Activated CD8-positive, alpha-beta memory T cell treated with anti-CD3 and anti-CD28 coated beads, Interleukin-2, amount 10 ng/mL, durations not matched to agents 7 days and 5 days (primary cell): ENCODE data around the gene LBH. TPM values are rescaled to one million over a fixed set of nuclear protein-coding genes. Genes with fewer than 3 reads are reported as not detected.

Source experiments
- ATAC-seq: fragments of 150-1000 bp; cut with Tn5 transposase; one replicate; pipeline ENCODE4 v1.10.0; 2021; ENCODE audit warnings: moderate library complexity
- CTCF ChIA-PET: fragments of 350-600 bp; sonication (Branson Sonifier 250); formaldehyde crosslinking; loops from one replicate; lab custom pipeline; 2021; ENCODE audit warnings: antibody characterized with exemption; lab: Charles Lee
- DNase-seq: peaks from one replicate; pipeline ENCODE4 v3.0.0-alpha.2; 2020
- H3K27ac Mint-ChIP-seq: one replicate; pipeline ENCODE4 v1.8.0; 2021; ENCODE audit warnings: mild to moderate bottlenecking, mixed read lengths
- H3K27me3 Mint-ChIP-seq: one replicate; pipeline ENCODE4 v1.8.0; 2021; ENCODE audit warnings: mixed read lengths
- H3K36me3 Mint-ChIP-seq: one replicate; pipeline ENCODE4 v1.8.0; 2021; ENCODE audit warnings: mild to moderate bottlenecking, mixed read lengths
- H3K4me1 Mint-ChIP-seq: one replicate; pipeline ENCODE4 v1.8.0; 2021; ENCODE audit warnings: mixed read lengths
- H3K4me3 Mint-ChIP-seq: one replicate; pipeline ENCODE4 v1.8.0; 2021; ENCODE audit warnings: mild to moderate bottlenecking, moderate library complexity, mixed read lengths
- H3K9me3 Mint-ChIP-seq: one replicate; pipeline ENCODE4 v1.8.0; 2022; ENCODE audit warnings: low read depth, mixed read lengths
- total RNA-seq, 2 experiments: library from RNA; stranded (reverse); gene quantifications; one replicate each; pipeline ENCODE4 v1.2.3, GENCODE V29; 2021

The LBH gene
- total RNA-seq, 2 experiments from 2014 or later: 68.5 to 71.5 TPM

GRCh38 chr2:30203156-30203555 lies 28.2 kb upstream of the LBH start:
- H3K9me3 Mint-ChIP-seq: no peaks in the 10 kb centered on the region
- no peak overlapping the region for H3K4me3 Mint-ChIP-seq
- no peaks in the 10 kb centered on the region for H3K36me3 Mint-ChIP-seq
- ATAC-seq: no peak
- no peak overlapping the region for H3K27ac Mint-ChIP-seq
- H3K4me1 Mint-ChIP-seq: no peaks in the 10 kb centered on the region
- H3K27me3 Mint-ChIP-seq: peaks cover 5% of the 10 kb centered on the region
- CTCF ChIA-PET: interaction anchor here (1.5 to 2.8 kb wide), 2 partner anchors 504 to 509 kb away, joined by 4 to 23 read pairs; no protein-coding TSS in a partner anchor
- DNase-seq: no peak

- no peaks in the 10 kb centered on the region for H3K36me3 Mint-ChIP-seq
- ATAC-seq: no peak
- H3K4me1 Mint-ChIP-seq: peaks cover 10% of the 10 kb centered on the region
- H3K9me3 Mint-ChIP-seq: no peaks in the 10 kb centered on the region
- H3K4me3 Mint-ChIP-seq: no peak overlapping the region
- no peak overlapping the region for H3K27ac Mint-ChIP-seq
- peaks cover 5% of the 10 kb centered on the region for H3K27me3 Mint-ChIP-seq
- CTCF ChIA-PET: interaction anchor here (0.7 to 2.8 kb wide), 5 partner anchors 10 to 508 kb away, joined by 3 to 23 read pairs (median 4); no protein-coding TSS in a partner anchor
- no peak for DNase-seq
These were observed 27.1 kb upstream of the LBH start for GRCh38 chr2:30204281-30204680.

DNA sequence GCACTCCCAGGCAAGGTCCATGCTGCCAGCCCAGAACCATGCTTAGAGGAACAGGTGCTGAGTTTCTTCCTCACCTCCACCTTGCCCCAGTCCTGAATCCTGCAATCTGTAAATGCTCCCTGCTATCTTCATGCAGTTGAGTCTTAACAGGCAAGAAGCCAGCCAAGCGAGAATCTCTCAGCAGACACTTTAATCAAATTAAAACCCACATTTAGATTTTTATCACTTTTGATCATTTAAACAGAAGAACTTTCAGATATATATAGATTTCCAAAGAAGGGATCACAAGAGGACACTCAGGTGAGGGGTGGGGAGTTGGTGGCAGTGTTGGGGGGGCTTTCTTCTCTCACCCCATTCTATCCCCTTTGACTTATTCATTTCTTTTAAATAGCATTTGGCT lies 25.9 kb upstream of the LBH start:
- Mint-ChIP-seq H3K9me3 (no peaks in the 10 kb centered on the region), H3K4me1 (peaks cover 14% of the 10 kb centered on the region), H3K27ac (no peak overlapping the region), H3K27me3 (peaks cover 5% of the 10 kb centered on the region), H3K36me3 (no peaks in the 10 kb centered on the region), H3K4me3 (no peak overlapping the region)
- DNase-seq (no peak), ATAC-seq (no peak)
- CTCF ChIA-PET: interaction anchor here (1.7 to 2.8 kb wide), 2 partner anchors 40 to 507 kb away, joined by 5 to 23 read pairs; no protein-coding TSS in a partner anchor

DNA sequence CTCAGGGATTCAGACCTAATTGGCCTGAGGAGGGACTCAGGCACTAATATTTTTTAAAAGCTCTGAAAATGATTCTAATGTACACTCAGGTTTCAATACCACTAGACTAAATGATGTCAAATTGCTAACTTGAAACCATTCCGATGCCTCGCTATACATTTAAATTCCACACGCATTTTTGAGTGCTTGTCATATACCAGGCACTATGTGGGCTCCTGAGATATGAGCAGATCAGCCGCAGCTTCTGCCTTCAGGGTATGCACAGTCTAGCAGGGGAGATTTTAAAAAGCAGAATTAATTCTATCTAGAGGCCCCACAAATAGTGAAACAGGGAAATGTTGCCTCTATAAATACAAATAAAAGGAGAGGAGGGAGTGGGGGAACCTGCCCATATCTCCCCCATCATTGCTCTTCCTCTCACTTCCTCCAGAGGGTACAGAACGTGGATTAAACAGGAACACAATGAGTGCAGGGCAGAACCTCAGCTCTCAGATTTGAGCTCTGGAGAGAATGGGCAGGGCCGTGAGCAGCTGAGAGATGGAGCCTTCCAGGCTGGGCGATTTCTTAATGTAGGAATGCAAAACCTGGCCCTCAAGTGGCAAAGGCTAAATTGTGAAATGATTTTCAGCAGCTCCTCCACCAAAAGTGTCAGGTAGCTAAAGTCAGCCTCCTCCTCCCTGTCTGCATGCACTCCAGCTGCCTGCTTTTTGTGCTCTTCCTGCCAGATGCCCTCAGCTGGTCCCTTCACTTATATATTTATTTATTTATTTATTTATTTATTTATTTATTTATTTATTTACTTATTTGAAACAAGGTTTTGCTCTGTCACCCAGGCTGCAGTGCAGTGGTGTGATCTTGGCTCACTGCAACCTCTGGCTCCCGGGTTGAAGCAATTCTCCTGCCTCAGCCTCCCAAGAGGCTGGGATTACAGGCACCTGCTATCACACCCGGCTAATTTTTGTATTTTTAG lies 24.6 kb upstream of the LBH start:
- CTCF ChIA-PET: interaction anchor here (1.2 to 7.1 kb wide), 5 partner anchors 16 to 503 kb away, joined by 3 to 172 read pairs (median 5); no protein-coding TSS in a partner anchor
- Mint-ChIP-seq H3K27ac (no peak overlapping the region), H3K4me3 (no peak overlapping the region), H3K27me3 (peaks cover 5% of the 10 kb centered on the region), H3K9me3 (no peaks in the 10 kb centered on the region), H3K36me3 (no peaks in the 10 kb centered on the region), H3K4me1 (peaks cover 14% of the 10 kb centered on the region)
- DNase-seq (no peak), ATAC-seq (no peak)

- DNase-seq (peak; percentile 54), ATAC-seq (peak; percentile 70)
- CTCF ChIA-PET: interaction anchor here (0.5 to 7.1 kb wide), 35 partner anchors 9 to 962 kb away, joined by 3 to 172 read pairs (median 5); partner anchors contain the start of gene LBH
- Mint-ChIP-seq H3K27ac (no peak overlapping the region), H3K4me1 (peaks cover 14% of the 10 kb centered on the region), H3K27me3 (peaks cover 2% of the 10 kb centered on the region), H3K9me3 (no peaks in the 10 kb centered on the region), H3K36me3 (no peaks in the 10 kb centered on the region), H3K4me3 (no peak overlapping the region)
These were observed 22.9 kb upstream of the LBH start for GRCh38 chr2:30208453-30208852.

GRCh38 chr2:30209227-30209626 lies 22.1 kb upstream of the LBH start:
- DNase-seq (no peak), ATAC-seq (peak; percentile 53)
- Mint-ChIP-seq H3K4me1 (peaks cover 14% of the 10 kb centered on the region), H3K27me3 (peaks cover 2% of the 10 kb centered on the region), H3K36me3 (no peaks in the 10 kb centered on the region), H3K9me3 (no peaks in the 10 kb centered on the region), H3K4me3 (no peak overlapping the region), H3K27ac (no peak overlapping the region)
- CTCF ChIA-PET: interaction anchor here (0.7 to 7.1 kb wide), 27 partner anchors 8 to 961 kb away, joined by 3 to 172 read pairs (median 6); partner anchors contain the start of gene LBH

DNA sequence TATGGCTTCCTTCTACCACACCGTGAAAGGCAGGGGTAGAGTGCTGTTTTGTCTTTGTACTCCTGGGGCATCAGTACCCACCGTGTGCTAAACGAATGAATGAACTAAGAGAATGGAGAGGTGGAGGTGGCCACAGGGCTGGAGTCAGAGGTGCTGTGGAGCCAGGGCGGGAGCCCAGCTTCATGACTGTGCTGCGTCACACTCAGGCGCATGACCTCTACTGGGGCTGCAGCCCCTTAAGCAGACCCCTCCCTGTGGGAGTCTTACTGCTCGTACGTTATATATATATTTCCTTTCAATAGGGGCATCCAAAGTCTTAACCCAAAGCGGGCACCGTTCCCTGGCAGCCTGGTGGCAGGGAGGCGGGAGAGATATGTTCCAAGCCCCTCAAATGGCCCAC lies 18.0 kb upstream of the LBH start:
- H3K4me3 Mint-ChIP-seq: no peak overlapping the region
- DNase-seq (no peak), ATAC-seq (no peak)
- peaks cover 2% of the 10 kb centered on the region for H3K27me3 Mint-ChIP-seq
- peaks cover 14% of the 10 kb centered on the region for H3K4me1 Mint-ChIP-seq
- peaks cover 2% of the 10 kb centered on the region for H3K36me3 Mint-ChIP-seq
- H3K27ac Mint-ChIP-seq: no peak overlapping the region
- no peaks in the 10 kb centered on the region for H3K9me3 Mint-ChIP-seq
- CTCF ChIA-PET: interaction anchor here (1.5 kb wide), 2 partner anchors 16 to 224 kb away, joined by 3 read pairs; no protein-coding TSS in a partner anchor

- CTCF ChIA-PET: interaction anchor here (0.9 to 1.5 kb wide), 4 partner anchors 10 to 498 kb away, joined by 3 to 4 read pairs (median 3); no protein-coding TSS in a partner anchor
- Mint-ChIP-seq H3K9me3 (no peaks in the 10 kb centered on the region), H3K4me1 (peaks cover 7% of the 10 kb centered on the region), H3K4me3 (no peak overlapping the region), H3K36me3 (peaks cover 2% of the 10 kb centered on the region), H3K27me3 (peaks cover 2% of the 10 kb centered on the region), H3K27ac (no peak overlapping the region)
- ATAC-seq (no peak), DNase-seq (no peak)
These were observed 17.3 kb upstream of the LBH start for GRCh38 chr2:30213907-30214463.

- no peak overlapping the region for H3K27ac Mint-ChIP-seq
- no peak overlapping the region for H3K4me3 Mint-ChIP-seq
- no peaks in the 10 kb centered on the region for H3K4me1 Mint-ChIP-seq
- no peaks in the 10 kb centered on the region for H3K9me3 Mint-ChIP-seq
- CTCF ChIA-PET: interaction anchor here (0.8 to 1.6 kb wide), 2 partner anchors 8 to 495 kb away, joined by 5 to 10 read pairs; no protein-coding TSS in a partner anchor
- ATAC-seq (no peak), DNase-seq (no peak)
- H3K36me3 Mint-ChIP-seq: peaks cover 2% of the 10 kb centered on the region
- peaks cover 2% of the 10 kb centered on the region for H3K27me3 Mint-ChIP-seq
These were observed 15.2 kb upstream of the LBH start for GRCh38 chr2:30216157-30216556.

GRCh38 chr2:30217644-30218337 lies 13.5 kb upstream of the LBH start:
- ATAC-seq (no peak), DNase-seq (no peak)
- Mint-ChIP-seq H3K27ac (no peak overlapping the region), H3K9me3 (no peaks in the 10 kb centered on the region), H3K4me3 (no peak overlapping the region), H3K27me3 (peaks cover 2% of the 10 kb centered on the region), H3K4me1 (peaks cover under 1% of the 10 kb centered on the region), H3K36me3 (peaks cover 2% of the 10 kb centered on the region)
- CTCF ChIA-PET: interaction anchor here (1.1 to 1.6 kb wide), 2 partner anchors 9 kb away, joined by 7 to 10 read pairs; no protein-coding TSS in a partner anchor

DNA sequence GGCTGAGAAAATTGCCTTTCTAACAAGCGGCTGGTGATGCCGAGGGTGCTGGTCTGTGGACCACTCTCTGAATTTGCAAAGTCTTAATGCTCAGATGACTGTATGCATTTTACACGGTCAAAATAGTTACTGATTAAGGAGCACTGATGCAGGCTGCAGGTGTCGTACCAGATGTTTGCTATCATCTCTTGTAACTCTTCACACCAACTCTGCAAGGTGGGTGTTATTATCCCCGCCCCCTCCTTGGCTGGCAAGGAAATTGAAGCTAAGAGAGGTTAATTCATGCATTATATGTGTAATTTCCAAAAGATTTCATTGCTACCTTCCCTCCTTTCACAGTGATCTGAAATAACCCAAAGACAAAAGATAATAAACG lies 13.0 kb upstream of the LBH start:
- ATAC-seq: no peak
- peaks cover 2% of the 10 kb centered on the region for H3K36me3 Mint-ChIP-seq

DNA sequence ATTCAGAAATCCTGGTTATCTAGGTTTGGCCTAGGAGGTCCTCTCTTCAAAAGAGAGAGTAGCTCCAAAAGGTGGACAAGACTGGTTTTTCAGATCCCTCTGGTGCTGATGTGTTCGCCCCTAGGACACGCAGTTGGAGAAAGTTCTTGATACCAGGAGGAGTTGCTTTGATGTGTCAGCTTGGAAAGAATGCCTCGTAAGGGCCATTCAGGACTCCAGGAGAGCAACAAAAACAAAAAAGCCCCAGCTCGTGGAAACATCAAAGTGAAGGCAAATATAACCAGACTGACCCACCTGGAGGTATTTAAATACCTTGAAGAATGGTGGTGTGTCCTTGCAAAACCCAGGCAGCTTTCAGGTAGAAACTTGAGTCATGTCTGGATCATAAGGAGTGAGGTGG lies 12.5 kb upstream of the LBH start:
- H3K9me3 Mint-ChIP-seq: no peaks in the 10 kb centered on the region
- no peak overlapping the region for H3K4me3 Mint-ChIP-seq
- H3K36me3 Mint-ChIP-seq: peaks cover 2% of the 10 kb centered on the region
- CTCF ChIA-PET: interaction anchor here (1.1 kb wide), 1 partner anchor 10 kb away, joined by 7 read pairs; no protein-coding TSS in a partner anchor
- no peak for ATAC-seq
- no peak for DNase-seq
- peaks cover 2% of the 10 kb centered on the region for H3K27me3 Mint-ChIP-seq
- H3K27ac Mint-ChIP-seq: no peak overlapping the region
- peaks cover 9% of the 10 kb centered on the region for H3K4me1 Mint-ChIP-seq

More for the DNA sequence above, 13.0 kb upstream of the LBH start:
- no peak for DNase-seq
- no peaks in the 10 kb centered on the region for H3K9me3 Mint-ChIP-seq
- H3K27me3 Mint-ChIP-seq: peaks cover 2% of the 10 kb centered on the region
- peaks cover 4% of the 10 kb centered on the region for H3K4me1 Mint-ChIP-seq
- CTCF ChIA-PET: interaction anchor here (1.1 kb wide), 1 partner anchor 9 kb away, joined by 7 read pairs; no protein-coding TSS in a partner anchor
- no peak overlapping the region for H3K27ac Mint-ChIP-seq
- no peak overlapping the region for H3K4me3 Mint-ChIP-seq
